GM20000 (cell line): ENCODE data around the gene RGS3.
"Not testable (repeated sequence)": the region's sequence is repeated elsewhere in the genome, so short reads cannot be mapped to it uniquely, and the experiment has no call there.

Source experiments
- DNase-seq: peaks from one replicate; pipeline ENCODE4 v3.0.0; 2012; ENCODE audit warnings: low spot score
- CTCF ChIP-seq: IDR thresholded peaks from 2 replicates; pipeline ENCODE4 v1.5.1; 2012; ENCODE audit warnings: mild to moderate bottlenecking, control low read depth; ENCODE audit errors: extremely low read depth, missing control alignments

RGS3 gene

GRCh38 chr9:113428062-113428615 is 35.4 kb upstream of the RGS3 start:
- TF ChIP-seq CTCF: no peak
- no peak for DNase-seq

GRCh38 chr9:113431191-113431590 is 32.3 kb upstream of the RGS3 start:
- TF ChIP-seq CTCF: no peak
- DNase-seq: no peak

- DNase-seq: no peak
- no peak for TF ChIP-seq CTCF
Observed at GRCh38 chr9:113436728-113437515, 26.6 kb upstream of the RGS3 start.

GRCh38 chr9:113437716-113438115 is 25.8 kb upstream of the RGS3 start:
- not testable (repeated sequence) for DNase-seq

- DNase-seq: no peak
- no peak for TF ChIP-seq CTCF
Observed at GRCh38 chr9:113444736-113445135, 18.8 kb upstream of the RGS3 start.

- DNase-seq: peak; percentile 75
- no peak for TF ChIP-seq CTCF
Observed at GRCh38 chr9:113446323-113446740, 17.2 kb upstream of the RGS3 start.

- no peak for TF ChIP-seq CTCF
- no peak for DNase-seq
Observed at GRCh38 chr9:113449376-113449775, 14.2 kb upstream of the RGS3 start.

- no peak for TF ChIP-seq CTCF
- no peak for DNase-seq
Observed at GRCh38 chr9:113452113-113452605, 11.4 kb upstream of the RGS3 start.
